Subcutaneous adipose tissue (tissue), 4 donors: Measurements from ENCODE around the gene FANK1. TPM values are rescaled to one million over a fixed set of nuclear protein-coding genes. Genes with fewer than 3 reads are reported as not detected.

Source experiments
- total RNA-seq, 4 donors: library from RNA; depleted of rRNA; stranded (reverse); fragments of >200 nt; gene quantifications; one replicate each; pipeline ENCODE4 v1.1.0, GENCODE V29; 2016
- TF ChIP-seq, protein P1 (sequence below): fragments of 450-650 bp; IDR thresholded peaks from one replicate; pipeline ENCODE4 v1.5.1; 2016; ENCODE audit warnings: low read depth, mild to moderate bottlenecking, control low read depth, antibody characterized with exemption, moderate library complexity

FANK1 gene
- total RNA-seq, 4 donors from 2014 or later: 0.44 to 4.6 (median 2.2) TPM

DNA sequence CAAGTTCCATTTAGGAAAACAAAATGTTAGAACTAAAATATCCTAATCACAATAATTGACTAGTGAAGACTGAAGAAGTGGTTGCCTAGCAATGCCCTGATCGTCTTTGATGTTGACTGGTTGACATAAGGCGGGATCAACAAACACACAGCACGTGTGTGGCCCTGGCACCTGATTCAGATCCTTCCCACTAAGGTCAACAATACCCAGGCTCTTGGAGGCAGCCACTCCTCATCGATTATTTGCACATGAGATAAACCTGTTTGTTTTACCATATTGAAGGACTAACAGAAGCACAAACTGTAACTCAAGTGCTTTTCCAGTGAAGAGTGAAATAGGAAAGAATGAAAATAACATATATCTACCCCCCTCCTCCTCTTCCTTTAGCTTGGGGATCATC lies 15.6 kb downstream of the FANK1 start:
- TF ChIP-seq, protein P1, sequence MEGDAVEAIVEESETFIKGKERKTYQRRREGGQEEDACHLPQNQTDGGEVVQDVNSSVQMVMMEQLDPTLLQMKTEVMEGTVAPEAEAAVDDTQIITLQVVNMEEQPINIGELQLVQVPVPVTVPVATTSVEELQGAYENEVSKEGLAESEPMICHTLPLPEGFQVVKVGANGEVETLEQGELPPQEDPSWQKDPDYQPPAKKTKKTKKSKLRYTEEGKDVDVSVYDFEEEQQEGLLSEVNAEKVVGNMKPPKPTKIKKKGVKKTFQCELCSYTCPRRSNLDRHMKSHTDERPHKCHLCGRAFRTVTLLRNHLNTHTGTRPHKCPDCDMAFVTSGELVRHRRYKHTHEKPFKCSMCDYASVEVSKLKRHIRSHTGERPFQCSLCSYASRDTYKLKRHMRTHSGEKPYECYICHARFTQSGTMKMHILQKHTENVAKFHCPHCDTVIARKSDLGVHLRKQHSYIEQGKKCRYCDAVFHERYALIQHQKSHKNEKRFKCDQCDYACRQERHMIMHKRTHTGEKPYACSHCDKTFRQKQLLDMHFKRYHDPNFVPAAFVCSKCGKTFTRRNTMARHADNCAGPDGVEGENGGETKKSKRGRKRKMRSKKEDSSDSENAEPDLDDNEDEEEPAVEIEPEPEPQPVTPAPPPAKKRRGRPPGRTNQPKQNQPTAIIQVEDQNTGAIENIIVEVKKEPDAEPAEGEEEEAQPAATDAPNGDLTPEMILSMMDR: no peak

DNA sequence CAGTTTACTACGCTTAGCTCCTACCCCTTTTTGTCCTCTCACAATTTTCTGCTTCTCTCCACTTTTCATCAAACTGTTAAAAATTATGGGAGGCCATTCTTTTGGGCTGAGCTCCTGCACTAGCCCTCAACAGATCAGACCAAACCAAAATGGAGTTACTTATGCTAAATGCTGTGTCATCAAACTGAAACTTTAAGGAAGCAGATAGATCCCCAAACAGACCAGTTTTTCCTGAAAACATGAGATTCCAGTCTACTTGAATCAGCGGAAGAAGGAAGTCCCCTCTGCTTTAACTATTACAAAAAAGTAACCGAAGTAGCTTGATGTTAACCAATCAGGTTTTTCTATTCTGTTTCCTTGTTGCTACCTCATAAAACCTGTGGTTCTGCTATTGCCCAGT lies 20.6 kb downstream of the FANK1 start:
- TF ChIP-seq, protein P1: no peak

DNA sequence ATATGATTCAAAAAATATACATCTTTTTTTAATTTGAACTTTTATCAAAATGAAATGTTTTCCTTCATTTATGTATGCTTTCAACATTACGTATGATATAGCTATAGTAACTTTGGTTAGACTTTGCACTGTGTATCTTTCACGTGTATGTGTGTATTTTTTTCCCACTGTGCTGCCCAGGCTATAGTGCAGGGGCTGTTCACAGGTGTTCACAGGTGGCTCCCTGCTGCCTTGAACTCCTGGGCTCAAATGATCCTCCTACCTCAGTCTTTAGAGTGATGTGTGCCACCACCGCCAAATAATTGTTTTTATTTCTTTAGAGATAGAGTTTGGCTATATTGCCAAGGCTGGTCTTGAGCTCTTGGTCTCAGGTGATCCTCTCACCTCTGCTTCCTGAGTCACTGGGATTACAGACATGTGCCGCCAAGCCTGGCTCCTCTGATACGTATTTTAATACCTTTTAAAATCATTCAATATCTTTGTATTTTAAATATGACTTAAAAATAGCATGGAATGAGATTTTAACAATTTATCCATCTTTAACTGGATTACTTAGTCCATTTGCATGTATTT lies 29.0 kb downstream of the FANK1 start:
- TF ChIP-seq, protein P1: no peak

DNA sequence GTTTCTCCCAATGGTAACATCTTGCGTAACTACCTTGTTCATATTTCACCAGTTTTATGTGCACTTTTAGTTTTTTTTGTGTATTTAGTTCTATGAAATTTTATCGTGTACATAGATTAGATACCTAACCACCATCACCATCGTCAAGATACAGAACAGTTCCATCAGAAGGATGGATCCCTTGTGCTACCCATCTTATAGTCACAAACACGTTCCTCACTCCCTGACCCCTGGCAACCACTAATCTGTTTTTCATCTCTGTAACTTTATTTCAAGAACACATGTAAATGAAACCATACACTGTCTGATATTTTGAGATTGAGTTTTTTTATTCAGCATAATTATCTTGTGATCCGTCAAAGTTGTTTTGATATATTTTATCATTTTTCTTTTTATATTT lies 29.9 kb downstream of the FANK1 start:
- TF ChIP-seq, protein P1: no peak

DNA sequence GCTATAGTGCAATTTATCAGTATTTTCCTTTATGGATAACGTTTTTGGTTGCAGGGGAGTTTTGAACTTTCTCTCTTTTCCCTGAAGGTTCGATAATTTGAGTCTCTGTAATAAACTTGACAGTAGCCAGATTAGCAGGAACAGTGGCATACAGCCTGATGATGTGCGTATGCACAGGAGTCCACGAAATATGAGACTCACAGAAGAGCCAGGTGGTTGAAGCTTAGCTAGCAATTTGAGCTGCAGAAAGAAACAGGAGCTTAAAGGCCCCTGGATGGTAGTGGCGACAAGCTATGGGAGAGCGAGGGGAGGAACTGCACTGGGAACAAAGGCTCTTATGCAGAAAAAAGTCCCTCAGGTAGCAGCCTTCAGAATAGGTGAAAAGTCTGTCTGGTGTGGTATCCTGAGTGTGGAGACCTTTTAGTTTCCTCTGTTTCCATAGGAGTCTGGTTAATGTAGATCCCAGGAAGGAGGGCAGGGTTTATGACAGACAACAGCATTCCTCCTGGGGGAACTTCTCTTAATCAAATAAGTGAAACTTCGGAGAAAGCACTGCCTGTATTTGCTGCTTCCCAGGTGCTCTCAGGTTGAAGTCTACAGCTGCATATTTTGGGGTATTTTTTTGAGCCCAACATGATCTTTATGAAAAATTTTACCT lies 32.7 kb downstream of the FANK1 start:
- TF ChIP-seq, protein P1: no peak

DNA sequence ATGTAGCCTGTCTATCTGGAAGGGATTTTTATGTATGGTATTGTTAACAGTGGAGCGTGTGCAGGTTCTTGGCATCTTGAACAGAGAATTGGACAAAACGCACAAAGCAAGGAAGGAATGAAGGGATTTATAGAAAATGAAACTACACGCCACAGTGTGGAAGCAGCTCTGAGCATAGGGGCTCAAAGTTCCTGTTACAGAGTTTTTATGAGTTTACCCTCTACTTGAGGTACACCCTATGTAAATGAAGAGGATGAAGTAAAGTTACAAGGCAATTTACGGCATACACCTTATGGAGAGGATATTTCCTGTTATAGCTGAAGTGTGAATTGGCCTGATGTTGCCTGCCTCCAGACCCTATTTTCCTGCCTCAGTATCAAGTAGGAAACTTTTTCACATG lies 33.3 kb downstream of the FANK1 start:
- TF ChIP-seq, protein P1: no peak

DNA sequence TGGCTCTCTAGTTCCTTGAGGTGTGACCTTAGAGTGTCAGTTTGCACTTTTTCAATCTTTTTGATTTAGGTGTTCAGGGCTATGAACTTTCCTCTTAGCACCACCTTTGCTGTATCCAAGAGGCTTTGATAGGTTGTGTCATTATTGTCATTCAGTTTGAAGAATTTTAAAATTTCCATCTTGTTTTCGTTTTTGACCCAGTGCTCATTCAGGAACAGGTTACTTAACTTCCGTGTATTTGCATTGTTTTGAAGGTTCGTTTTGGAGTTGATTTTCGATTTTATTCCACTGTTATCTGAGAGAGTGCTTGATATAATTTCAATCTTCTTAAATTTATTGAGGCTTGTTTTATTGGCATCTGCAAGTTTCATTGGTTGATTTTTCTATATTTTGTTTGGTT lies 37.3 kb downstream of the FANK1 start:
- TF ChIP-seq, protein P1: no peak
